Retina (tissue), 1 donor: ENCODE measurements around the gene RPS18.

Experiments
- DNase-seq: peaks from one replicate; pipeline ENCODE4 v3.0.0-alpha.2; 2016

The RPS18 gene

GRCh38 chr6:33292996-33293682, 21.3 kb downstream of the RPS18 start:
- DNase-seq, result no peak

GRCh38 chr6:33294086-33294823, 22.4 kb downstream of the RPS18 start:
- no peak for DNase-seq

- DNase-seq, result no peak
Measured at GRCh38 chr6:33295621-33296369, 23.9 kb downstream of the RPS18 start.

- DNase-seq, result no peak
Measured at GRCh38 chr6:33296797-33297405, 25.0 kb downstream of the RPS18 start.

- DNase-seq, result peak; percentile 19
Measured at GRCh38 chr6:33297406-33297955, 25.6 kb downstream of the RPS18 start.

GRCh38 chr6:33297956-33298772, 26.3 kb downstream of the RPS18 start:
- peak; percentile 49 for DNase-seq

GRCh38 chr6:33298773-33299236, 26.9 kb downstream of the RPS18 start, which contains the start of gene RGL2:
TSS of gene RGL2 (minus strand) at chr6:33298942. CDS start at chr6:33298610, 332 bp downstream.
- no peak for DNase-seq

- peak; percentile 96 for DNase-seq
Measured at GRCh38 chr6:33299237-33299944, 27.5 kb downstream of the RPS18 start.

GRCh38 chr6:33301877-33302276, 30.0 kb downstream of the RPS18 start:
- no peak for DNase-seq

- DNase-seq, result no peak
Measured at GRCh38 chr6:33304216-33304615, 32.3 kb downstream of the RPS18 start.

GRCh38 chr6:33305052-33305451, 33.2 kb downstream of the RPS18 start:
- no peak for DNase-seq

- DNase-seq, result no peak
Measured at GRCh38 chr6:33306356-33306755, 34.5 kb downstream of the RPS18 start.

GRCh38 chr6:33312361-33313104, 40.7 kb downstream of the RPS18 start:
- DNase-seq, result no peak

GRCh38 chr6:33313105-33313708, 41.3 kb downstream of the RPS18 start:
- peak; percentile 77 for DNase-seq

GRCh38 chr6:33313709-33314514, 42.0 kb downstream of the RPS18 start, which contains the start of gene TAPBP:
TSS of gene TAPBP (minus strand) at chr6:33314078. CDS start at chr6:33314041, 37 bp downstream.
- DNase-seq, result peak; percentile 84

- DNase-seq, result peak; percentile 40
Measured at GRCh38 chr6:33314515-33314942, 42.7 kb downstream of the RPS18 start.

GRCh38 chr6:33314943-33315792, 43.3 kb downstream of the RPS18 start:
- DNase-seq, result peak; percentile 20
